ENCODE results near the gene SOX5. TPM values are rescaled to one million over a fixed set of nuclear protein-coding genes. Genes with fewer than 3 reads are reported as not detected.

Gene SOX5
- total and polyA plus RNA-seq, 9 of the 15 experiments (the other 6 are each of a cell fraction or from before 2014, with no cell fraction given), result 8.3 to 16.5 (median 11.9) TPM

GRCh38 chr12:23555825-23556207 is 393.7 kb downstream of the SOX5 start (continued):
- TF ChIP-seq, protein P1, sequence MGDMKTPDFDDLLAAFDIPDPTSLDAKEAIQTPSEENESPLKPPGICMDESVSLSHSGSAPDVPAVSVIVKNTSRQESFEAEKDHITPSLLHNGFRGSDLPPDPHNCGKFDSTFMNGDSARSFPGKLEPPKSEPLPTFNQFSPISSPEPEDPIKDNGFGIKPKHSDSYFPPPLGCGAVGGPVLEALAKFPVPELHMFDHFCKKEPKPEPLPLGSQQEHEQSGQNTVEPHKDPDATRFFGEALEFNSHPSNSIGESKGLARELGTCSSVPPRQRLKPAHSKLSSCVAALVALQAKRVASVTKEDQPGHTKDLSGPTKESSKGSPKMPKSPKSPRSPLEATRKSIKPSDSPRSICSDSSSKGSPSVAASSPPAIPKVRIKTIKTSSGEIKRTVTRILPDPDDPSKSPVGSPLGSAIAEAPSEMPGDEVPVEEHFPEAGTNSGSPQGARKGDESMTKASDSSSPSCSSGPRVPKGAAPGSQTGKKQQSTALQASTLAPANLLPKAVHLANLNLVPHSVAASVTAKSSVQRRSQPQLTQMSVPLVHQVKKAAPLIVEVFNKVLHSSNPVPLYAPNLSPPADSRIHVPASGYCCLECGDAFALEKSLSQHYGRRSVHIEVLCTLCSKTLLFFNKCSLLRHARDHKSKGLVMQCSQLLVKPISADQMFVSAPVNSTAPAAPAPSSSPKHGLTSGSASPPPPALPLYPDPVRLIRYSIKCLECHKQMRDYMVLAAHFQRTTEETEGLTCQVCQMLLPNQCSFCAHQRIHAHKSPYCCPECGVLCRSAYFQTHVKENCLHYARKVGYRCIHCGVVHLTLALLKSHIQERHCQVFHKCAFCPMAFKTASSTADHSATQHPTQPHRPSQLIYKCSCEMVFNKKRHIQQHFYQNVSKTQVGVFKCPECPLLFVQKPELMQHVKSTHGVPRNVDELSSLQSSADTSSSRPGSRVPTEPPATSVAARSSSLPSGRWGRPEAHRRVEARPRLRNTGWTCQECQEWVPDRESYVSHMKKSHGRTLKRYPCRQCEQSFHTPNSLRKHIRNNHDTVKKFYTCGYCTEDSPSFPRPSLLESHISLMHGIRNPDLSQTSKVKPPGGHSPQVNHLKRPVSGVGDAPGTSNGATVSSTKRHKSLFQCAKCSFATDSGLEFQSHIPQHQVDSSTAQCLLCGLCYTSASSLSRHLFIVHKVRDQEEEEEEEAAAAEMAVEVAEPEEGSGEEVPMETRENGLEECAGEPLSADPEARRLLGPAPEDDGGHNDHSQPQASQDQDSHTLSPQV (IDR thresholded peaks at IDR 0.05), result peak; percentile 44
- TF ChIP-seq THRAP3 (IDR thresholded peaks at IDR 0.05; ENCODE audit: borderline replicate concordance) (no peak), CBX3 (IDR thresholded peaks at IDR 0.05; ENCODE audit: borderline replicate concordance in 1 of 2, low read length in 2 of 2) (peak in 1 of 2 experiments; percentile 13; a peak in 2 of 3 replicates), TAL1 (IDR thresholded peaks at IDR 0.05) (peak; percentile 69), ZFX (CRISPR knock-in tag; IDR thresholded peaks at IDR 0.05) (no peak), SAFB2 (IDR thresholded peaks at IDR 0.05; ENCODE audit: borderline replicate concordance, low read depth, low read length, severe bottlenecking) (no peak), NFRKB (IDR thresholded peaks at IDR 0.05; ENCODE audit: low read depth) (0 out of 2 replicates have a peak, but pooled peaks have one; percentile 67), SMARCE1 (IDR thresholded peaks at IDR 0.05) (peak; percentile 73), FOXJ2 (tag; IDR thresholded peaks at IDR 0.05) (no peak), CEBPB (tag; IDR thresholded peaks at IDR 0.05) (peak; percentile 69), CHD4 (IDR thresholded peaks at IDR 0.05; ENCODE audit: insufficient read depth, insufficient replicate concordance, low read depth, low read length, poor library complexity, severe bottlenecking) (no peak), ZNF75A (CRISPR knock-in tag; IDR thresholded peaks at IDR 0.05) (no peak), ZNF57 (CRISPR knock-in tag; IDR thresholded peaks at IDR 0.05) (no peak), HNRNPUL1 (IDR thresholded peaks at IDR 0.05; ENCODE audit: low read length) (no peak), ATF7 (IDR thresholded peaks at IDR 0.05) (peak; percentile 94)
- TF ChIP-seq, protein P2, sequence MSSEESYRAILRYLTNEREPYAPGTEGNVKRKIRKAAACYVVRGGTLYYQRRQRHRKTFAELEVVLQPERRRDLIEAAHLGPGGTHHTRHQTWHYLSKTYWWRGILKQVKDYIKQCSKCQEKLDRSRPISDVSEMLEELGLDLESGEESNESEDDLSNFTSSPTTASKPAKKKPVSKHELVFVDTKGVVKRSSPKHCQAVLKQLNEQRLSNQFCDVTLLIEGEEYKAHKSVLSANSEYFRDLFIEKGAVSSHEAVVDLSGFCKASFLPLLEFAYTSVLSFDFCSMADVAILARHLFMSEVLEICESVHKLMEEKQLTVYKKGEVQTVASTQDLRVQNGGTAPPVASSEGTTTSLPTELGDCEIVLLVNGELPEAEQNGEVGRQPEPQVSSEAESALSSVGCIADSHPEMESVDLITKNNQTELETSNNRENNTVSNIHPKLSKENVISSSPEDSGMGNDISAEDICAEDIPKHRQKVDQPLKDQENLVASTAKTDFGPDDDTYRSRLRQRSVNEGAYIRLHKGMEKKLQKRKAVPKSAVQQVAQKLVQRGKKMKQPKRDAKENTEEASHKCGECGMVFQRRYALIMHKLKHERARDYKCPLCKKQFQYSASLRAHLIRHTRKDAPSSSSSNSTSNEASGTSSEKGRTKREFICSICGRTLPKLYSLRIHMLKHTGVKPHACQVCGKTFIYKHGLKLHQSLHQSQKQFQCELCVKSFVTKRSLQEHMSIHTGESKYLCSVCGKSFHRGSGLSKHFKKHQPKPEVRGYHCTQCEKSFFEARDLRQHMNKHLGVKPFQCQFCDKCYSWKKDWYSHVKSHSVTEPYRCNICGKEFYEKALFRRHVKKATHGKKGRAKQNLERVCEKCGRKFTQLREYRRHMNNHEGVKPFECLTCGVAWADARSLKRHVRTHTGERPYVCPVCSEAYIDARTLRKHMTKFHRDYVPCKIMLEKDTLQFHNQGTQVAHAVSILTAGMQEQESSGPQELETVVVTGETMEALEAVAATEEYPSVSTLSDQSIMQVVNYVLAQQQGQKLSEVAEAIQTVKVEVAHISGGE (CRISPR knock-in tag; IDR thresholded peaks at IDR 0.05), result no peak
- TF ChIP-seq, protein P3, sequence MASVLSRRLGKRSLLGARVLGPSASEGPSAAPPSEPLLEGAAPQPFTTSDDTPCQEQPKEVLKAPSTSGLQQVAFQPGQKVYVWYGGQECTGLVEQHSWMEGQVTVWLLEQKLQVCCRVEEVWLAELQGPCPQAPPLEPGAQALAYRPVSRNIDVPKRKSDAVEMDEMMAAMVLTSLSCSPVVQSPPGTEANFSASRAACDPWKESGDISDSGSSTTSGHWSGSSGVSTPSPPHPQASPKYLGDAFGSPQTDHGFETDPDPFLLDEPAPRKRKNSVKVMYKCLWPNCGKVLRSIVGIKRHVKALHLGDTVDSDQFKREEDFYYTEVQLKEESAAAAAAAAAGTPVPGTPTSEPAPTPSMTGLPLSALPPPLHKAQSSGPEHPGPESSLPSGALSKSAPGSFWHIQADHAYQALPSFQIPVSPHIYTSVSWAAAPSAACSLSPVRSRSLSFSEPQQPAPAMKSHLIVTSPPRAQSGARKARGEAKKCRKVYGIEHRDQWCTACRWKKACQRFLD (CRISPR knock-in tag; IDR thresholded peaks at IDR 0.05), result no peak
- TF ChIP-seq, protein P4, sequence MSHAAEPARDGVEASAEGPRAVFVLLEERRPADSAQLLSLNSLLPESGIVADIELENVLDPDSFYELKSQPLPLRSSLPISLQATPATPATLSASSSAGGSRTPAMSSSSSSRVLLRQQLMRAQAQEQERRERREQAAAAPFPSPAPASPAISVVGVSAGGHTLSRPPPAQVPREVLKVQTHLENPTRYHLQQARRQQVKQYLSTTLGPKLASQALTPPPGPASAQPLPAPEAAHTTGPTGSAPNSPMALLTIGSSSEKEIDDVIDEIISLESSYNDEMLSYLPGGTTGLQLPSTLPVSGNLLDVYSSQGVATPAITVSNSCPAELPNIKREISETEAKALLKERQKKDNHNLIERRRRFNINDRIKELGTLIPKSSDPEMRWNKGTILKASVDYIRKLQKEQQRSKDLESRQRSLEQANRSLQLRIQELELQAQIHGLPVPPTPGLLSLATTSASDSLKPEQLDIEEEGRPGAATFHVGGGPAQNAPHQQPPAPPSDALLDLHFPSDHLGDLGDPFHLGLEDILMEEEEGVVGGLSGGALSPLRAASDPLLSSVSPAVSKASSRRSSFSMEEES (CRISPR knock-in tag; IDR thresholded peaks at IDR 0.05), result no peak
